ENCODE data around the gene RNF41.
A peak's percentile ranks its signal among the peaks of the same experiment; 100 is the strongest.

The RNF41 gene

DNA sequence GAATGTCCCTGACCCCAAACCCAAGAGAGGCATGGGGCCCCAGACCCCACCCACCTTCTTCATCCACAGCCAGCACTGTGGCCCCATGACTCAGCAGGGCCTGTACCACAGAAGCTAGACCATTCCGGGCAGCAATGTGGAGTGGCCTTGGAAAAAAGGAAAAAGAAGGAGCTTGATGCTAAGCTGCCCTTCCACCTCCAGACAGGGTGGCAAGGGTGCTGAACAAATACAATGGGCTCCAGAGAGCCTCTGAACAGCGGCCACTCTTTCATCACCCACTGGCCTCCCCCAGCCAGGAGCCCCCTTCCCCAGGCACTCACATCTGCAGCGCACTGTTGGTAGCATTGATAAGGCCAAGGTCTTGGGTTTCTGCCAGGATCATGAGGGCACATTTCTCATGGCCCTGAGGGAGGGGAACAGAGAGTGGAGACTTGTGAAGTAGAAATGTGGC is 22.0 kb upstream of the RNF41 start:
- no peak for DNase-seq (ENCODE audit: low spot score)

DNA sequence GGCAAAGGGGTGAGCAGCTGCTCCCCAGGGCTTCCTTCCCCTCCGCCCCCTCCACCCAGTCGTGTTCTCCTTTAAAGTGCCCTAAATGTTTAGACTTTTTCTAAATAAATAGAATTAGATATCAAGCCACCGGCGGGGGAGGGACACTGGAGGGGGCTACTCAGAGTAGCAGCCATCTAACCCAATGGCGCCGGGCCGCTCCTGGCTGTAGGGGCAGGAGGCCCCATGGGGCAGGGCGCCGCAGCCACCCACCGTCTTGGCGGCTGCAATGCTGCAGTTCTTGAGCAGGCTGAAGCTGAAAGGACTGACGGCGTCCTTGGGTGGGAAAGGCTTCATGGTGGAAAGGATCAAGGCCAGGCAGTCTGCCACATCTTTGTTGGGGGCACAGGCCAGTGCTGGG is 21.3 kb upstream of the RNF41 start:
- DNase-seq (ENCODE audit: low spot score): no peak

DNA sequence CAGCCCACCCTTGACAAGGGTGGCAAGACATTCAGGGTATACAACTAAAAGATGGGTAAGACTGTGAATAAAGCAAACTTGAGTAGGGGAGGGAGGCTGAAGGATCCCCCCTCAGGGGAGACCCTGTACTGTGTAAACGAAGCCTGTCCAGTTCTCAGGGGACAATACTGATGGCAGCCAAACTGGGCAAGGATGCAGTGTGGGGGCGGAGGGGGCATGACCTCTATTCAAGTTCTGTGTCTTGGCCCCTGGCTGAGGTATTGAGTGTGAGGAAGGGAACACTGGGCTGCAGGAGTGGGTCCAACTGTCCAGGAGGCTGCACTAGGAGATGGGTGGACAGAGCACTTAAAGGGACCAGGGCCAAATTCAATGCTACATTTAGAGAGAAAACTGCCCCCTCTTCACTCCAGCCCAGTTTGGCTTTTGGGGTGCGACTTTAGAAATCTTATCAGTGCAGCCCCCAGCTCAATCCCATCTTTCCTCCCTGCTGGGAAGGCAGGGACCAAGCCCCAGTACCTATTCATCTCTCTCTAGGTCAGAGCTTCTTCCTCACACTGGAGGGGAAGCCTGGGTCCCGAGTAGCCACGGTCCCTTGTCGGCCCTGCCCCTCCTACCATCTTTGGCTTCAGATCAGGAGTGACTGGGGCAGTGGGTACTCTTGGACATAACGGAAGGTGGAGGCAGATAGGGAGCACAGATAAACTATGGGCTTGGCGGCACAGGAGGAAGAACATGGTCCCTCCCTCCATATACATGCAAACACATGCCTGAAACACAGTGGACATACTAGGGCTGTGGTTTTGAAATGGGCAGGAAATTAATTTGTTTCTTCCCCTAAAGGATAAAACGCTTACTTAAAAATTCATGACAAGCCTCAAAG is 19.9 kb upstream of the RNF41 start:
- no peak for DNase-seq (ENCODE audit: low spot score)

DNA sequence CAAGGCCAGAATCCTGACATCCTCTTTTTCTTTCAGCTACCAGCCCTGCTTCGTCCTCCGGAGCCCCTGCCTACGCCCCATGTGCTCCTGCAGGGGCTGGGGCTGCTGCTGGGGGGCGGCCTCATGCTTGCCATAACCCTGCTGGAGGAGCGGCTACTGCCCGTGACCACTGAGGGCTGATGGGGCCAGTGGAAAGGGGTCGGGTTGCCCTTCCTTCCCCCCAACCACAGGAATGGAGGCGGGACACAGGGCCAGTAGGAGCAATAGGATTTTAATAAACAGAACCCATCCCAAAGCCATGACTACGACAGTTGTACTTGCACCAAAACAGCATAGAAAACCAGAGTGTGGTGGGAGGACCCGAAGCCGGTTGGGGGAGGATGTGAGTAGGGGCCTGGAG is 15.8 kb upstream of the RNF41 start:
- DNase-seq (ENCODE audit: low spot score): no peak

DNA sequence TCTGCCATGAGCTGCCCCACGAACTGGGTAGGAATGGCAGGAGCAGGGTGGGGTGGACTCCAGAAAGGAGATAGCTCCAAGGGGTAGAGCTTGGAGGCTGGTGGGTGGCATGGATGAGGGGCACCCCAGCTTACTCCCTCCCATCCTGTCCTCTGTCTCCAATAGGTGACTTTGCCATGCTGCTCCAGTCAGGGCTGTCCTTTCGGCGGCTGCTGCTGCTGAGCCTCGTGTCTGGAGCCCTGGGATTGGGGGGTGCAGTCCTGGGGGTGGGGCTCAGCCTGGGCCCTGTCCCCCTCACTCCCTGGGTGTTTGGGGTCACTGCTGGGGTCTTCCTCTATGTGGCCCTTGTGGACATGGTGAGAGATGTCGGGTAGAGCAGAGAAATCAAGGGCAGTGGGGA is 15.3 kb upstream of the RNF41 start:
- DNase-seq (ENCODE audit: low spot score): no peak

DNA sequence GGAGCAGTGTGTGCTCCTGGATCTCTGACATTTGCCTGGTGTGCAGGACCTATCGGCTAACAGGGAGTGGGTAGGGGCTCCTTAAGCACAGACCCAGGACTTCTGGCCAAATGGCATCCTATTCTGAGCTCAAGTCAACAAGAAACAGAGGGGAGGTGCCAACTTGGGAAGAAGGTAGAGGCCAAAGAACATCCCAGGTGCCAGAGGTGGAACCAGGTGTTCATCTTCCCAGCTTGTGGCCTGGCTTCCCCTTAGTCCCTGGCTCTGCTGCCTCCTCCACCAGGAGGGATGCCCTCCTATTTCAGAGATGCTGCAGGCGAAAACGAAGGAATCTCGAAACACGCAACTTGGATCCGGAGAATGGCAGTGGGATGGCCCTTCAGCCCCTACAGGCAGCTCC is 14.4 kb upstream of the RNF41 start:
- no peak for DNase-seq (ENCODE audit: low spot score)

DNA sequence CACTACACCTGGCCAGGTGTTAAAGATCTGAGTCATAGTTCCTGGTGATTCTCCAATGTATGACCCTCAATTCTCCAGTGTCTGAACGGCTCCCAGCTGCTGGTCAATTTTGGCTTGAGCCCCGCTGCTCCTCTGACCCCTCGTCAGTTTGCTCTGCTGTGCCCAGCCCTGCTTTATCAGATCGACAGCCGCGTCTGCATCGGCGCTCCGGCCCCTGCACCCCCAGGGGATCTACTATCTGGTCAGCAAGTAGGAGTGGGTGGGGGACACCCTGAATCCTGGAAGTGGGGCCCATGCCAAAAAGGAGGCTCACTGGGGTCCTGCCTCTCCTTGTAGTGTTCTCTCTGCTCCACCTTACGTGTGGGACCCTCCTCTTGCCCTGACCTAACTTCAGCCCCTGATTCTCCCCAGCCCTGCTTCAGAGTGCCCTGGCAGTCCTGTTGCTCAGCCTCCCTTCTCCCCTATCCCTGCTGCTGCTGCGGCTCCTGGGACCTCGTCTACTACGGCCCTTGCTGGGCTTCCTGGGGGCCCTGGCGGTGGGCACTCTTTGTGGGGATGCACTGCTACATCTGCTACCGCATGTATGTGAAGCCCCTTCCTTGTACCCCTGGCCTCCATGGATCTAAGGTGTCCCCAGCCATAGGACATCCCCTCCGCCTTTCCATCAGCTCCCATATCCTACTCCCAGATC is 13.2 kb upstream of the RNF41 start:
- DNase-seq (ENCODE audit: low spot score): no peak

DNA sequence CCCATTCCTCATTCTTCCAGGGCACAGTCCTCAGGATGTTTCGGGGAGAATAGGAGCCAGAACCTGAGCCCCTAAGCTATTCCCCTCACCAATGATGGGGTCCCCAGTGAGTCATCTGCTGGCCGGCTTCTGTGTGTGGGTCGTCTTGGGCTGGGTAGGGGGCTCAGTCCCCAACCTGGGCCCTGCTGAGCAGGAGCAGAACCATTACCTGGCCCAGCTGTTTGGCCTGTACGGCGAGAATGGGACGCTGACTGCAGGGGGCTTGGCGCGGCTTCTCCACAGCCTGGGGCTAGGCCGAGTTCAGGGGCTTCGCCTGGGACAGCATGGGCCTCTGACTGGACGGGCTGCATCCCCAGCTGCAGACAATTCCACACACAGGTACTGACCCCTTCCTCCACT is 9.5 kb upstream of the RNF41 start:
- no peak for DNase-seq (ENCODE audit: low spot score)

DNA sequence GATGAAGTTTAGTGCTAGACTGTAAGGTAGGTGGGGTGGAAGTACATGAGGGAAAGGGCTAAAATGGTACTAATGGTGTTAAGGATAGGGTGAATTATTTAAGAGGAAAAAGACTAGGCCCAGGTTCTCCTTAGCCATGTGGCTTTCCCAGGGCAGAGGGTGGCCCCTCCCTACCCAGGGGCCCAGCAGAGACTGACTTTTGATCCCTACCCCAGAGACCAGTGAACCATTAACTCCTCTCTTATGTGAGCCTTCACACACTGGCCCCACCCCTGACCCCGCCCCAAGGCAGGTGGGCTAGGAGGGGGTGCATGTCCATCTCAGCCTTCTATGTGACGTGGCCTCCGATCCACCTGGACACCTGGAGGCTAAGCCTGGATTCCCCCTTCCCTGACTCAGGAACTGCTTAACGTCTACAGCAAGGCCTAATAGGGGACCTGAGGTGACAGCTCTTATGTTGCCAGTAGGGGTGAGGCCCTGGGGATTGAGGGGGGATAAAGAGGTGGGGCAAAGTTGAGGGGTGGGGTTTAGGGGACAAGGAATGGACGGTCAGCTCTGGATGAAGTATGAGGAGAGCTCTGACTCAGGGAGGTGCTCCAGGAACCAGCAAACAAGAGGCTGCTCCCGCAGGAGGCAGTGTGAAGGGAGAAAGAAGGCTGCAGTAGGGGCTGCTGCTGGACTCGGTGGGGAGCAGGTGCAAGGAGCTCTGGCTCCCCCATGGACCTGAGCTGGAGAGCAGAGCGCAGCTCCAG is 8.9 kb upstream of the RNF41 start:
- no peak for DNase-seq (ENCODE audit: low spot score)

DNA sequence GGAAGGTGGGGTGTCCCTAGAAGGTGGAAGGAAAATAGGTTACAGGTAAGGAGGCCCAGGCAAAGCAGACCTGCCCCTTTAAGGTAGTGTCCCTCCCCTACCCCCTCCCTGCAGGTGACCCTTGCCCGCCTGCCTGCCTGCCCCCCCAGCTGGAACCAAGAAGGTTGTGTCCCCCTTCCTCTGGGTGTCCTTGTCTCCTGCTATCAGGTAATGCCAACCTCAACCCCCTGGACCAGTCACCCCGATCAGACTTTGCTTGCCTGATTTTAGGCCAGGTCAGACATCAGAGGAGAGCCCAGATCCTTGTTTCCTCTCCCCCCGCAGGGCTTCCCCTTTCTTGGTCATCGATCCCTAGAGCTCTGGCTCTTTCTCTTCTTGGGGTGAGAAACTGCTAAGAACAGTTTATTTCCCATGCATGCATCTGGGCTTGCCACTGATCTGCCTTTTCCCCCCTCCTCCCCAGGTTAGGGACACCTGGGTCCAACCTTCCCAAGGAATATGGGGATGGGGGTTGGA is 8.3 kb upstream of the RNF41 start, which contains the start of gene SLC39A5:
SLC39A5 (plus strand) TSS at position 136 of the 516 bp plus-strand sequence. CDS start 1,224 bp downstream, outside the sequence.
- no peak for DNase-seq (ENCODE audit: low spot score)

DNA sequence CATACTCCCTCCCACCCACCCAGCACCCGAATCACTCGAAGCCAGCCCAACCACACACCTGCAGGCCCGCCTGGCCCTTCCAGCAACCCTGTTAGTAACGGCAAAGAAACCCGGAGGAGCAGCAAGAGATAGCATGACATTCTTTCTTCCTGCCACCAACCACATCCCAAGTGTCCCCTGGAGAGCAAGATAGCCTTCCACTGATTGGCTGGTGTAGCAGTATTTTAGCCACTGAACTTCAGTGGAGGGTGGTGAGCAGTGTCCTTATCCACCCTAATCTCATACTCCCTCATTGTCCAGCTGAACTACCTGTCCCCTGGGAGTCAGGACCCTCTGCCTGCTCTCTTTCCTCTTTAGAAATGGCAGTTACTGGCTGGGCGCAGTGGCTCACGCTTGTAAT is 7.4 kb upstream of the RNF41 start:
- DNase-seq (ENCODE audit: low spot score): no peak

DNA sequence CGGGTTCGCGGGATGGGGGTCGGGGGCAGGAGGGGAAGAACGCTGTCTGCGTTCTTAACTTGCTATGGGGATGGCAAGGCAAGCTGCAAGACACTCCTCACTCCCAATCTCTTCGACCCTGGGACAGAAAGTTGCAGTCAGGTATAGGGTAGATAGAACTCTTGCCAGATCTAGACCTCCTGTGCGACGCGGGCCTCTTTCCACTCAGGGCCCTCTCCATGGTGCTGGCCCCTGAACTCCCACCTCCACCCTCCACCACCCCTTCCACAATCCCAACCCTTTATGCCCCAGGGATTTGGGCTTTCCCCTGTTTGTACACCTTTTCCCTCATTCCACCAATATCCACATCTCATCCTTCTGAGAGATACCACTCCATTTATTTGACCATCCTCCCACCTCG is 3.2 kb upstream of the RNF41 start:
- DNase-seq (ENCODE audit: low spot score): no peak

DNA sequence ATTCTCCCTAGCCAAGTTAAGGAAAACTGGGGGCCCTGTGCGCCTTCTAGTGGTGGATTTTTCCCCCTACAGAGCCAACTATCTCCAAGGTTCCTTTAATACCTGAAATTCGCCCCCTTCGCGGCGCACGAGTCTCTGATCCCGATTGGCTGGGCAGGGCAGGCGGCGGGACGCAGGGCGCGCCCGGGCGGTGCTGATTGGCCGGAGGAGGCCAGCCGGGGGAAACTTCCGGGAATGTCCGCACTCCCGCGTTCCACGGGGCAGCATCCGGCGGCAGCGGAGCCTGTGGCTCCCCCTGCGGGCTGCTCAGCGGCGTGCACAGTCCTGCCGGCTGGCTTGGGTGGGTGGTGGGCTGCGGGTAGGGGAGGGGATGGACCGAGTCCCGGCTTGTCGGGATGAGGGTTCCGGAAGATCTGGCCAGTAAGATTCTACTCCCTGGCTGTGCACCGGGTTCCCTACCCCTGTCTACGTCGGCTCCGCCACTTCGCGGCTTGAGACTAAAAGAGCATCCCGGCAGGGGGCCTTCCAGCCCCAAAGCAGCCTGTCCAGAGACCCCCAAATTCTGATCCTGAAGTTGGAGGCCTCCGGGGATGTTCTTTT is 2.5 kb upstream of the RNF41 start, which contains the start of gene NABP2:
NABP2 (plus strand) TSS at position 241 of the 600 bp plus-strand sequence. CDS start 515 bp downstream, outside the sequence.
- peak; percentile 100 for DNase-seq (ENCODE audit: low spot score)

DNA sequence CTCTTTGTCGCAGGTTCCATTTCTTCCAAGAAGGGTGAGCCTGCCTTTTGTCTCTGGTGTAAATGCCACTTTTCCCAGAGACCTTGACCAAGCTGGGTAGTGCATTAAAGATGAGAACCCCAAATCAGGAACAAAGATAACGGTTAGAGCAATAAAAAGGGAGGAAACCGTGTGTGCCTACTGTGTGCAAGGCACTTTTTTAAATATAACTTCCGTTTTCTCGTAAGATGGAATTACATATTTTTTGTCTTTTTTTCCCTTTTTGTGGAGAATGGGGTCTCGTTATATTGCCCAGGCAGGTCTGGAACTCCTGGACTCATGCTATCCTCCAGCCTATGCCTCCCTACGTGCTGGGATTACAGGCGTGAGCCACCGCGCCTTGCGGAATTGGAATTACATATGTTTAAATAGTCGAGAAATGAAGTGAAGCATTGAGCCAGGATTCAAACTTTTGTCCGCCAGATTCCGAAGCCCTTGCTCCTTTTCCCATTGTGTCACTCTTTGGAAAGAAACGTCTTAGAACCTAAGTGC is 1.9 kb upstream of the RNF41 start:
- DNase-seq (ENCODE audit: low spot score): no peak

DNA sequence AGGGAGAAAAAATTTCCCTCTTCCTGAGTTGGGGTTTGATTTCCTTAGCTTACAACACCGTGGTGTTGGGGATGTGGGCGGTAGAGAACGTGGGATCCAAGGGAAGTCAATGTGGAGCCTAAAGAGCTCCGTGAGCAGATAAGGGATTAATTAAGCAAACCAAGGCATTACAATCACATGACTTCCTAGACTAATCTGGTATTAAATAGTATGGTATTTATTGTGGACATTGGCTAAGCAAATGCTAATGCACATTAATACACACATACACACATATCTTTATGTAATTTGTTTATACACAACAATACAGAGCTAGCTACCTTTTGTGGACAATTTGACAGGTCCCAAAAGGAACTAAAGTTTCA is 791 bp upstream of the RNF41 start:
- no peak for DNase-seq (ENCODE audit: low spot score)

DNA sequence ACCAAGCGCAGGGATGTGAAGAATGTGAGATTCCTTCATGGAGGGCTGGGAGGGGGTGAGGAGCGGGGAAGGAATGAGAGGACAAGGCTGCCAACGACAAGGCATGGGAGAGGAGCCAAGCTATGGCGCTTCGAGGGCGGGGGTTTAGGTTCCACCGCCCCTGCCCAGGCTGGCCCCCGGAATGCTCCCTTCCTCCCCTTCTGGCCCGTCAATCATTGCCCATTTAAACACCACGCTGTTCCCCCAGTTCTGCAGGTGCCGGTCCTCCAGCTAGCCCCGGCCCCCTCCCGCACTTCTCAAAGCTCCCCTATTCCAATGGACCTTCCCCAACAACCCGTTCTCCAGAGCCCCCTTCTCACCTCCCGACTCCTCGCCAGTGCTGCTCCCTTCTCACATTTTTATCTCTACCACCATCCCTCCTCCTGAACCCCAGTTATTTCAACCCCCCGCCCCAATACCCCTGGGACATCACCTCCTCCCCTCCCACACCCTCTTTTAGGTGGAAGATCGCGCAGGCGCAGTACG is 428 bp downstream of the RNF41 start:
- peak; percentile 82 for DNase-seq (ENCODE audit: low spot score)

DNA sequence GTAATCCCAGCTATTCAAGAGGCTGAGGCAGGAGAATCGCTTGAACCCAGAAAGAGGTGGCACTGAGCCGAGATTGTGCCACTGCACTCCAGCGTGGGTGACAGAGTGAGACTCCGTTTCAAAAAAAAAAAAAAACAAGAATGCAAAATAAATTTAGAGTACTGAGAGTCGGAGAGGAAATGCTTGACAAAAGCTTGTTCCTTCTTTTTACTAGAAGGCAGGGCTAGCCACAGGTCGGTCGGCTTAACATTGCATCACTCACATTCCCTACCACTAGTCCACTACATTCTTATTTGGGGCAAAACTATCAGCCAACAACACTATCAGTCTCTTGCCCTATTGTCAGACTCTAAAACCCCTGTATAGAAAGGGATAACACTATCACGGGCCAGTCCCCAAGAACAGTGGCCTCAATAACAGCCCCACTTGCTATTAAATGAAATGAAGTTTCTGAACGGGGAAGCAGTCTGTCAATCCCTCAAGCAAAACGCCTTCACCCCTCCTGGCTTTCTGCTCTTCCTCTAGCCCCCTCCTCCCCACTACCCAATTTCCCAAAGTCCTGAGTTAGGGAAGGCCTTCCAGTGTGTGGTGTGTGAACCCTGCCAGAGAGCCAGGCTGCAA is 1.0 kb downstream of the RNF41 start:
- DNase-seq (ENCODE audit: low spot score): no peak

DNA sequence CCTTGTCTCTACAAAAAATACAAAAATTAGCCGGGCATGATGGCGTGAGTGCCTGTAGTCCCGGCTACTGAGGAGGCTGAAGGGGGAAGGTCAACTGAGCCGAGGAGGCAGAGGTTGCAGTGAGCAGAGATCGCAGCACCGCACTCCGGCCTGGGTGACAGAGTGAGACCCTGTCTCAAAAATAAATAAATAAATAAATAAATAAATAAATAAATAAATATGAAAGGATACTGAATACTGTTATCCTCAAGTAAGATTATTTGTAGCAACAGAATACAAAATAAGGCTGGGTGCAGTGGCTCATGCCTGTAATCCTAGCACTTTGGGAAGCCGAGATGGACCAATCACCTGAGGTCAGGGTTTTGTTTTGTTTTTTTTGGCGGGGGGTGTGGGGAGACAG is 1.9 kb downstream of the RNF41 start:
- no peak for DNase-seq (ENCODE audit: low spot score)

DNA sequence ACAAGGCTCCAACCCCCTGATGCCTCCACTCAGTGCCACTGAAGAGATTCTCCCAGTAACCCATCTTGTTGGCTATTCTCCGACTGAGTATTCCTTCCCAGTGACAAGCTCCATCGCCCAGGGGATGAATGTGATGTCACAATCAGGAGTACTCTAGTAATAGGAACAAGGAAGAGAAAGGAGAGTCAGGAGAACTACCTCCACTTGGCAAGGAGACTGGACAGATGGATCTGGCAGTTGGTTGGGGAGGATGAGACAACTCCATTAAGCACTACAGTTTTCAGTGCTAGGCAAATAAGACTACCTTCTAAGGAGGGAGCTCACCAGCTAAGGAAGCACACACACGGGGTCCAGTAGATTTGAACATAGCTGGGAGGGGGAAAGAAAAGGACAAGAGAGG is 5.3 kb downstream of the RNF41 start:
- DNase-seq (ENCODE audit: low spot score): no peak

DNA sequence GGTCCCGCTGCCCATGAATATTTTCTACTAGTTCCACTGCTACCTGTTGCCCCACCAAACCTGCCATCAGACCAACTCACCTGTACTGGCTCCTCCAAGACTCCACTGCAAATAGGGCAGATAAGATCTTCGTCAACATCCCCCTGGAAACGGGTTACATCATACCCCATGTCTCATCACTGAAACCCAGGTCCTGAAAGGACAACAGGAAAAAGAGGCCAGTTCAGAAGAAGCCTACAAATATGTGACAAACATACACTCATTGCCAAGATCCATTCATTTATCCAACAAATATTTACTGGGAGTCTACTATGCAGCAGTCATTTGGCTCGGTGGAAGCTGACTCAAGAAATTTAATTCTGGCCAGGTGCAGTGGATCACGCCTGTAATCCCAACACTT is 7.8 kb downstream of the RNF41 start:
- DNase-seq (ENCODE audit: low spot score): no peak

DNA sequence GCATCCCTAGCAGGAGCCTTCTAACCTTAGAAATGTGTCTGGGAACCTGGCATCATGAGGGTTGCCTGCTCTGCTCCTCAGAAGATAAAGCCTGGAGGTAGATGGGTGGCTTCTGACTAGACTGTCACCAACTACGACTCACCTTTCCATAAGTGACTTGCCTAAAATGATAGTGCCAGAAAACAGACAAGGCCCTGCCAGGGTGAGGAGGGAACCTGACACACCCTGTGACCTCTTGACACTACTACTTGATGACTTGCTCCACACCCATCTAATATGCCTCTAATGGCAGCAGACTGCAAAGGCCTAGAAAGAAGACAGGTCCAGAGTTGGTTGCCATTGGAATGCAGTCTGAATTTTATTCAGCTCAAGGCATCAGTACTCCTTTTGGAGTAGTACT is 9.4 kb downstream of the RNF41 start:
- no peak for DNase-seq (ENCODE audit: low spot score)
